Islet of Langerhans (tissue), 1 donor: ENCODE measurements around the gene FHOD1.

Experiments used
- FAIRE-seq: peaks from one replicate; lab custom pipeline; 2011; peaks lifted over from hg19 to GRCh38; lab: Jason Lieb, UNC

FHOD1 gene

DNA sequence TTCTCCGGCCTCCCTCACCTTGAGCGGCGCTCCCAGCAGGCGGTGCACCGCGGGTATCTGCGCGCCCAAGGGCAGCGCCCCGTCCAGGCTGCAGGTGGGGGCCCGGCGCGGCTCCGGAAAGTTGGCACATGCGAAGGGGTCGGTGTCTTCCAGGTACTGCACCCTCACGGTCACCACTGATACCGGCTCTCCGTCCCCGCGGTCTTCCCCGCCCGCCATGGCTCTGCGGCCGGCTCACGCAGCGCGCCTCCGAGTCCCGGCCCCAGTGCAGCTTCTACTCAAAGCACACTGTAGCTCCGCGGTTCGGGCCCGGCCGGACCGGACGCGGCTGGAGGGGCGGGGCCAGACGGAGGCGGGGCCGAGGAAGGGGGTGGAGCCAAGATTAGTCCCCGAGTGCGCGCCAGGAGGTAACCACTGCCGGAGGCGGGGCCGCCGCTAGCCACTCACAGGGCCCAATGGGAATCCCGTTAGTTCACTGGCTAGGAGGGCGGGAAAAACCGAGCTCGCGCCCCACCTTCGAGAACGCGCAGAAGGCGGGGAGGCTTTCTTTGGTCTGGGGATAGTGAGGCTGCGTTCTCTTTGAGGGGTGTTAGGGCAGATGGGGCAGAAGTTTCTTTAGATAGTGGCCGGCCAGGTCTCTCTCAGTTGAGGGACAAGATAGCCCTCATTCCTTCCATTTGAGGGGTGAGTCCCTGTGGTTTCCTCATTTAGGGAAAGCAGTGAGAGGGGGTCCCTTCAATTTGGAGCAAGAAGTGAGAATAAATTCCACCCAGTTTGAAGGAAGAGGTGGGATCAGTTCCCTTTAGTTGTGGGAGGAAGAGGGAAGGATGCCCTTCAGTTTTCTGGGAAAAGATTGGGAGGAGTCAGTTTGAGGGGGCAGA, at the start of gene FHOD1:
Gene FHOD1 (minus strand): TSS at position 290 of the 881 bp plus-strand sequence. CDS start 71 bp downstream, at position 219.
- FAIRE-seq, result no peak

DNA sequence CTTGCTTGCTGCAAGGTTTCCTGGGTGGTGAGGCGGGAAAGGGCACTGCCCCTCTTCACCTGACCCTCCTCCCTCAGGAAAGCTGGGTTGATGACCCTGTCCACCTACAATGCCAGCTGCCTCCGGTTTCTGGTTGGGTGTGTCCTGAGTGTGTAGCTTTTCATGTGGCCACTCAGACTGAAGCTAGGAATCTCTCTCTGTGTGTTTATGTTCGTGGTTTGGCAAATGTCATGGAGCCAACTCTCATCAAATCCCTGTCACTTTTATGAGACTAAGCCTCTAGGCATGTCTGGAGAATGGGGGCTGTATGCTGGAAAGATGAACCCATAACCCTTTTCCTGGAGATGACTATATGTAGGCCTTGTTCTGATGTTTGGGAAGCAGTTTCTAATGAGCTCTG, 49.1 kb upstream of the FHOD1 start:
- no peak for FAIRE-seq

DNA sequence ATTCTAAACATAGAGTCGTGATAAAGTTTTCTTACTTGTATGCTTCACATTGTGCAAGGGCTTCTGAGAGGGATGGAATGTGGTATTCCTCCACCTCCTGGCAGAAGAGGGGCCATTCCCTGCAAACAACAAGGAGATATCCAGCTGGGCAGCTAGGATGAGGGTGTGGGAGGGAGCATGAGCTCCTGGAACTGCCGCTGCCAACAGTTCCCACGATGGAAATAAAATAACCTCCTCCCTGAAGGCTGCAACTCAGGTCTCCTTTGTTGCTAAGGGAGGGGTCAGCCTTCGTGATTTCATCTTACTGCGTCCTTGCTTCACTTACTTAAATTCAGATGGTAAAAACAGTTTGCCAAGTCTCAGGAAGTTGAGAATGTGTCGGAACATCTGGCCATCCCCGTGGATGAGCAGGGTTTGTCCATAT, 47.7 kb upstream of the FHOD1 start:
- FAIRE-seq, result no peak

DNA sequence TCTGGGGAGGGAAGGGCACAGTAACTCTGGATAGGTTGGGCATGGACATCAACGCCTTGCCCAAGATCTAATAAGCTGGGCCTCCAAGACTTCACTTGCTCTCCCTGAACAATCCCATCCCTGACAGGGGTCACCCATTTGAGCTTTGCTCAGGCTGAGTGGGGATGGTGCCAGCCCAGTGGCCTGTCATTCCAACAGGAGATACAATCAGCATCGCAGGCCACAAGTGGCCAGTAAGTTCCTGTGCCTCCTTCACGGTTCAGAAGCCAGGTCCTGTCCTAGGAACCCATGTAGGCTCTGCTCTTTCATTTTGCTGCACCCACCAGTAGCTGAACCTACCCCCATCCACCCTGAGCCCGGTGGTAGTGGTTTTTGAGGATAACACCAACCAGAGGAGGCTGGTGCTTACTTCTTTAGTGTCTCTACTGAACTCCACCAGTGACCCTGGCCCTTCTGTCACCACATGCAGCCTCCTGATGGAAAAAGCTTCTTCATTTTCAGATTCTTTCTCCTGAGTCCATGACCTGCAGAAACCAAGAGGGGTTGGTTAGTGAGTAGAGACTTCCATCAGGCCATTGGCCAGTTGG, 47.0 kb upstream of the FHOD1 start:
- FAIRE-seq, result no peak

DNA sequence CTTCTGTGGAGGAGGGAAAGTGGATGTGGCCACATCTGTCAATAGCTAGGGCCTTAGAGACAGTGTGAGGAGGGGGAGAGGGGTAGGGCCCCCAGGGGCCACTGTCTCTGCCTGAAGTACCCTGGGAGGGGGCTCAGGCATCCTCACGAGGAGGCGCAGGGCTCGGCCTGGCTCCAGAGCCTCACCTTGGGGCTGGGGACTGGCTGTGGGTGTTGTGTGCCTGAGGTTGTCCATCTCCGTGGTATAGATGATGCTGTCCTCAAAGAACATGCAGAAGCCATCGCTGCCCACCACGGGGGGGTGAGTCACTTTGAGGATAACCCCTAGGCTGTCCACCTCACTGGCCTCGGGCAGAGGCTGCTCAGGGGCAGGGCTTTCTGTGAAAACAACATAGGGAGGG, 44.2 kb upstream of the FHOD1 start:
- FAIRE-seq, result no peak

DNA sequence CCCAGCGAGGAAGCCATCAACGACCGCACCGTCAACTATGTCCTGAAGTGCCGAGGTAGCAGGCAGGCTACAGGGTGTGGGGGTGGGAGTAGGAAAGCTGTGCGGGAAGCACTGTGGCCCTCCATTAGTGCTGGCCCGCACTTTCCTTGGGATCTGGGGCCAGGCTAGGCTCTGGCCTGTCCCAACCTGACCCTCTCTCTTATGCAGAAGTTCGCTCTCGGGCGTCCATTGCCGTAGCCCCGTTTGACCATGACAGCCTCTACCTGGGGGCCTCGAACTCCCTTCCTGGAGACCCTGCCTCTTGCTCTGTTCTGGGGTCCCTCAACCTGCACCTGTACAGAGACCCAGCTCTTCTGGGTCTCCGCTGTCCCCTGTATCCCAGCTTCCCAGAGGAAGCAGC, 40.7 kb upstream of the FHOD1 start:
- no peak for FAIRE-seq

DNA sequence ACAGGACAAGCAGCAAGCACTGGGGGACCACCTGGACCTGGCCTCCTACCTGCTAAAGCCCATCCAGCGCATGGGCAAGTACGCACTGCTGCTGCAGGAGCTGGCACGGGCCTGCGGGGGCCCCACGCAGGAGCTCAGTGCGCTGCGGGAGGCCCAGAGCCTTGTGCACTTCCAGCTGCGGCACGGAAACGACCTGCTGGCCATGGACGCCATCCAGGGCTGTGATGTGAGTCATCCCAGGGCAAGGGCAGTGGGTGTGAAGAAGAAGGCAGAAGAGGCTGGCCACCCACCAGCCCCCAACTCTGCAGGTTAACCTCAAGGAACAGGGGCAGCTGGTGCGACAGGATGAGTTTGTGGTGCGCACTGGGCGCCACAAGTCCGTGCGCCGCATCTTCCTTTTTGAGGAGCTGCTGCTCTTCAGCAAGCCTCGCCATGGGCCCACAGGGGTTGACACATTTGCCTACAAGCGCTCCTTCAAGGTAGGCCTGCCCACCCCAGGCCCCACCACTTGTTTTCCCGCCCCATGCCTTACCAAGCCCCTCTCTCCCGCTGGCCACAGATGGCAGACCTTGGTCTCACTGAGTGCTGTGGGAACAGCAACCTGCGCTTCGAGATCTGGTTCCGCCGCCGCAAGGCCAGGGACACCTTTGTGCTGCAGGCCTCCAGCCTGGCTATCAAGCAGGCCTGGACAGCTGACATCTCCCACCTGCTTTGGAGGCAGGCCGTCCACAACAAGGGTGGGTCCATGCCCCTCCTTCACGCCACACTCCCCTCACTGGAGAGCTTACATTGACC, 39.4 kb upstream of the FHOD1 start:
- no peak for FAIRE-seq

DNA sequence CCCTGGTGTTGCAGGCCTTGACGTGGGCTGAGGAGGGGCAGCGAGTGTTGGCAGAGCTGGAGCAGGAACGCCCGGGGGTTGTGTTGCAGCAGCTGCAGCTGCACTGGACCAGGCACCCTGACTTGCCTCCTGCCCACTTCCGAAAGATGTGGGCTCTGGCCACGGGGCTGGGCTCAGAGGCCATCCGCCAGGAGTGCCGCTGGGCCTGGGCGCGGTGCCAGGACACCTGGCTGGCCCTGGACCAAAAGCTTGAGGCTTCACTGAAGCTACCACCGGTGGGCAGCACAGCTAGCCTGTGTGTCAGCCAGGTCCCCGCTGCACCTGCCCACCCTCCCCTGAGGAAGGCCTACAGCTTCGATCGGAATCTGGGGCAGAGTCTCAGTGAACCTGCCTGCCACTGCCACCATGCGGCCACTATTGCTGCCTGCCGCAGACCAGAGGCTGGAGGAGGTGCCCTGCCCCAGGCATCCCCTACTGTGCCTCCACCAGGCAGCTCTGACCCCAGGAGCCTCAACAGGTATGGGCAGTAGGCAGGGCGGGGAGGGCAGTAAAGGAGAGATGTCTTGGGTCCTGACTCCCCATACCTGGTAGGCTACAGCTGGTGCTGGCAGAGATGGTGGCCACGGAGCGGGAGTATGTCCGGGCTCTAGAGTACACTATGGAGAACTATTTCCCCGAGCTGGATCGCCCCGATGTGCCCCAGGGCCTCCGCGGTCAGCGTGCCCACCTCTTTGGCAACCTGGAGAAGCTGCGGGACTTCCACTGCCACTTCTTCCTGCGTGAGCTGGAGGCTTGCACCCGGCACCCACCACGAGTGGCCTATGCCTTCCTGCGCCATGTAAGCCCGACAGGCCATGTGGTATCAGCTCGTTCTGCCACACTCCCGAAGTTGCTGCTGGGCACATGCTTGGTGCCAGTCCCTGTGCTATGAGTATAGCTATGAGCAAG, 37.7 kb upstream of the FHOD1 start:
- FAIRE-seq, result no peak

DNA sequence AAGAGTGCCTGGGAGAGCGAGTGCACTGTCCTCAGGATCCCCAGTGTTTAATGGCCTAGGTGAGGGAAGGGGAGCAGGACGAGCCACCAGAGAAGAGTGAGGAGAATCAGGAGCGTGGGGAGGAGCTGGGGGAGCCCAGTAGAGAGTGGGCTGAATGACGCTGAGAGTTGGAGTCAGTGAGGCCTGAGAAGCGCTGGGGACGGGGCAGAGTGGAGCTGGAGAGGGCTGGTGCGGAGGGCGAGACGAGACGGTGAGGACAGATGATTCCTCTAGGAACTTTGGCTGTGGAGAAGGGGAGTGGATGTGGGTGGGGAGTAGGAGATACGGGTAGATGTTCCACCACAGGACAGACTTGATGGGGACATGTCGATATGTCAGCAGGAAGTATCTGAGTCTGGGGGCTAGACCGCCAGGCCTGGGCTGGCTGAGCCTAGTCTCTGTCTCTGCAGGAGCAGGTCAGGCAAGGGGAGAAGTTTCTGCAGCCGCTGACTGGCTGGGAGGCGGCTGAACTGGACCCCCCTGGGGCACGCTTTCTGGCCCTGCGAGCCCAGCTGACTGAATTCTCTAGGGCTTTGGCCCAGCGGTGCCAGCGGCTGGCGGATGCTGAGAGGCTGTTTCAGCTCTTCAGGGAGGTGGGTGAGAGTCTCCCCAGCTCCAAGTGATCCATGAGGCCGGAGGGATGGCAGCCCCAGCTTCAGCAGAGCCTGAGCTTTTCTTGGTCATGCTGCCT, 36.7 kb upstream of the FHOD1 start:
- FAIRE-seq, result no peak

DNA sequence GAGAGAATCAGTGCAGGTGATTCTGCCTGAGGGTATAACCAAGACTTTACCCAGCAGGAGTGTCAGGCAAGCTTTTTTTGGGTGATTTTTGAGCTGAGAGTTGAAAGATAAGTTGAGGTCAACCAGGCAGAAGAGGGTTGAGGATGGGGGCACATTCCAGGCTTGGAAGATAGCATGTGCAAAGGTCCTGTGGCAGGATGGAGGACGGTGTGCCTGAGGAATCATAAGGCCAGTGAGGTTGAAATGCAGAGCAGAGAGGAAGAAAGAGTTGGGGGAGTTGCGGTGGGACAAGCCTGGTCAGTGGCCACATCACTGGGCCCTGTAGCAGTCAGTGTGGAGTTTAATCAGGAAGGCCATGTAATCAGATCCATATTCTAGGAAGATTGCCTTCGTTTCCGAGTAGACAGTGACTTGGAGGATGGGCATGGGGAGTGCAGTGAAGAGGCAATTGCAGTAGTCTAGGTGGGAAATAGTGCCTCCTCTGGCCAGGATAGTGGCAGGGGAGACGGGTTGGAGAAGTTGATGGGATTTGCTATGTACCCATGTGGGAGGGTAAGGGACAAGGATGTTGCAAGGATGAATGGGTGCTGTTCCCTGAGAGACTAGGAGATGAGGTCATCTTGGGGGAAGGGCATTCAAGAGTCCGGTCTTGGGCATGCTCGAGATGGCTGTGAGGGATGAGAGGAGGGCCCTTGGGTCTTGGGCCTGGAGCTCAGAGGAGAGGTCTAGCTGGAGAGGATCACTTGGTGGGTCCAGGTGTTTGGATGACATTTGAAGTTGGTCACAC, 36.0 kb upstream of the FHOD1 start:
- FAIRE-seq, result no peak

DNA sequence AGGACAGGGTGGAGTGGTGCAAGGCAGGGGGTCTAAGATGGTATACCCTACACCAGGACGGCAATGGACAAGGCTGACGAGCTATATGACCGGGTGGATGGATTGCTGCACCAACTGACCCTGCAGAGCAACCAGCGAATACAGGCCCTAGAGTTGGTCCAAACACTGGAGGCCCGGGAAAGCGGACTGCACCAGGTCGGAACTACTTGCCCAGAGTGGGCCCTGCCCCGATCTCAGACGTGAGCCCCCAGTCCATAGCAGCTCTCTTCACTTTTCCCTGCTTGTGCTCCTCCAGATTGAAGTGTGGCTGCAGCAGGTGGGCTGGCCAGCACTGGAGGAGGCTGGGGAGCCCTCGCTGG, 35.1 kb upstream of the FHOD1 start:
- no peak for FAIRE-seq

DNA sequence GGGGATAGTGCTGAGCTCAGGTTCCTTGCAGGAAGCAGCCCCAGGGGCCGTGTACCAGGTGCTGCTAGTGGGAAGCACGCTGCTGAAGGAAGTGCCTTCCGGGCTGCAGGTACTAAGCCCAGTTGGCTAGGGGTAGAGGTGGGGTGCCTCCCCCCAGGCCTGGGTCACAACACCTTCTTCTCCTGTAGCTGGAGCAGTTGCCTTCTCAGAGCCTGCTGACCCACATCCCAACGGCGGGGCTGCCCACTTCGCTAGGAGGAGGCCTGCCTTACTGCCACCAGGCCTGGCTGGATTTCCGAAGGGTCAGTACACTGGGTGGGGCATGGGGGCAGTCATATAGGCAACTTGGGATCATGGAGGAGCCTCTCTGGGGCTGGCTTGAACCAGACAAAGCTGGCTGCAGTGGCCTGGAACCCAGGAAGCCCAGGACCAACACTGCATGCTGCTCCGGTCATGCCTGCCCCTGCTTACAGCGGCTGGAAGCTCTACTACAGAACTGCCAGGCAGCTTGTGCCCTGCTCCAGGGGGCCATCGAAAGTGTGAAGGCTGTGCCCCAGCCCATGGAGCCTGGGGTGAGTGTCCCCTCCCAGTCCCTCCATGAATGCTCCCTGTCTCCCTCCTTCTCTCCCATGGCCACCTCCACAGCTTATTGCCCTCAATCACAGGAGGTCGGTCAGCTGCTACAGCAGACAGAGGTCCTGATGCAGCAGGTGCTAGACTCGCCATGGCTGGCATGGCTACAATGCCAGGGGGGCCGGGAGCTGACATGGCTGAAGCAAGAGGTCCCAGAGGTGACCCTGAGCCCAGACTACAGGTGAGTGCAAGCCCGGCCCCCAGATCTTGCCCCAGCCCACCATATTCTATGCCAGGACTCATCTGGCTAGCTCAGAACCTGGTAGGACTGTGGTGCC, 34.5 kb upstream of the FHOD1 start:
- FAIRE-seq, result no peak

DNA sequence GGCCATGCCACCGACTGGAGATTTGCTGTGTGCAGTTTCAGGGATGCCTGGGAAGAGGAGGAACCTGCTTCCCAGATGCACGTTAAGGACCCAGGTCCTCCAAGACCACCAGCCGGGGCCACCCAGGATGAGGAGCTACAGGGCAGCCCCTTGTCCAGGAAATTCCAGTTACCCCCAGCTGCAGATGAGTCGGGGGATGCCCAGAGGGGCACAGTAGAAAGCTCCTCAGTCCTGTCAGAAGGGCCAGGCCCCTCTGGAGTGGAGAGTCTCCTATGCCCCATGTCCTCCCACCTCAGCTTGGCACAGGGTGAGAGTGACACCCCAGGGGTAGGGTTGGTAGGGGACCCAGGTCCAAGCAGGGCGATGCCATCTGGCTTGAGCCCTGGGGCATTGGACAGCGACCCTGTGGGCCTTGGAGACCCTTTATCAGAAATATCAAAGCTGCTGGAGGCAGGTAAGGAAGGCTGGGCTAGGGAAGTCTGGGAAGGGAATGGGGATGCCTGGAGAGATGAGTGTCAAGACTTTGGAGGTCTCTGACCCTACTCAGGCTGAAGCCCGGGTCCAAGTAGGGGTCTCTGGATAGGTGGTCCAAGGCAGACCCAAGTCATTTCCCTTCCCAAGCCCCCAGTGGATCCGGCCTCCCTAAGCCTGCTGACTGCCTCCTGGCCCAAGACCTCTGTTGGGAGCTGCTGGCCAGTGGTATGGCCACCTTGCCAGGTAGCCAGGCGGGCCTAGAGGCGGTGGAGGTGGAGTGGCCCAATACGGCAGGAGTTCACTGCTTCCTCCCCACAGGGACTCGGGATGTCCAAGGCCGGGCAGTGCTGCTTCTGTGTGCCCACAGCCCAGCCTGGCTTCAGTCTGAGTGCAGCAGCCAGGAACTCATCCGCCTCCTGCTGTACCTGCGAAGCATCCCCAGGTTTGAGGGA, 33.1 kb upstream of the FHOD1 start:
- no peak for FAIRE-seq

DNA sequence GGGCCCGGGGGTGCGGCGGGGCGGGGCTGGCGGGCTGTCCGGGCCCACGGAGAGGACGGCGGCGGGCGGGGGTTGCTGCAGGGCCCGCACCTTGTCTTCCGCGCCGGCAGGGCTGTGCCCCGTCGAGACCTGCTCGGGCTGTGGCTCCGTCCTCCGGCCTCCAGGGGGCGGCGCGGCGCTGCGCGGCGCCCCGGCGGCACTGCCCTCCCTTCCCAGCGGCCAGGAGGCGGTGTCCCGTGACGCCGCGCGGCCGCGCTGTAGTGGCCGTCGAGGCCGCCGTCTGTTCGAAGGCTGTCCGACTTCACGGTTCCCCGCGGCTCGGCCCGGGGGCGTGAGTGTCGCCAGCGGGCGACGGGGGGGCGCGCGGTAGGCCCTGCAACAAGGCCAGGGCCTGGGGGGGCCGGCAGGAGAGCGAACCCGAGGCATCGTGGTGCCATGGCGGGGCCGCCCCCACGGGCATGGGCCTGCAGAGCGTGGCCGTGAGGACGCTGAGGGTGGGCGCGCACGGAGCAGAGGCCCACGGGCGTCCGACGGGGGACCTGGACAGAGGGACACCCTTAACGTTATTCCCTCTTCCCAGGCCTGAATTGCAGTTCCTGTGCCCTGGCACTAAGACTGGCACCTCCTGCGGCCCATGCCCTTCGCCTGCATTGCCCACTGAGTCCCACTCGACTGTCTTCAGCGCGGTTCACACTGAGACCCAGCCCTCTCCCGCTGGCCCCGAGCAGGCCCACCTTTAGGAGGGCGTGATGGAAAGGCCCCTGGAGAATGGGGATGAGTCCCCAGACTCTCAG, 32.2 kb upstream of the FHOD1 start, which contains the start of gene PLEKHG4:
Gene PLEKHG4 (plus strand): TSS at position 237 of the 794 bp plus-strand sequence. CDS start 513 bp downstream, at position 750.
- FAIRE-seq, result no peak

DNA sequence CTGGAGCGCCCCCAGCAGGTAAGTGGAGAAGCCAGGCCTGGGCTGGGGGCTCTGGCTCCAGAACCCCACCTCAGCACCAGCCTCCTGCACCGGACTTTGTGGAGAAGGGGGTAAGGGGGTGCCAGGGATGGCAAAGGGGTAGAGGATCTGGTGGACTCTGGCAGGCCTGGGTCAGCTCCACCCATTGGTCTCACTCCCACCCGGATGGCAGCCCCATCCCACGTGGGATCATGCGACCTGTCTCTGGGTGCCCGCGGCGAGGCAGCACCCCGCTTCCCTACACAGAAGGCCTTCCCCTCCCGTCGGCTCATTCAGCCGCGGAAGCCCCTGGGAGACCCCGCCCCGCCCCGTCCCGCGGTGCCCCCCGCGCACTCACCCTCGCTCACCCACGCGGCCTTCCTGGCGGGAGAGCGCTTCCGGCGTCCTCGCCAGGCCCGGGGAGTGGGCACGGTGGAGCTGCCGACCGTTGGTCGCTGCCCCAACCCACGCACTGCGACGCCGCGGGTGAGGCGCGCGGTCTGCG, 31.6 kb upstream of the FHOD1 start:
- no peak for FAIRE-seq

DNA sequence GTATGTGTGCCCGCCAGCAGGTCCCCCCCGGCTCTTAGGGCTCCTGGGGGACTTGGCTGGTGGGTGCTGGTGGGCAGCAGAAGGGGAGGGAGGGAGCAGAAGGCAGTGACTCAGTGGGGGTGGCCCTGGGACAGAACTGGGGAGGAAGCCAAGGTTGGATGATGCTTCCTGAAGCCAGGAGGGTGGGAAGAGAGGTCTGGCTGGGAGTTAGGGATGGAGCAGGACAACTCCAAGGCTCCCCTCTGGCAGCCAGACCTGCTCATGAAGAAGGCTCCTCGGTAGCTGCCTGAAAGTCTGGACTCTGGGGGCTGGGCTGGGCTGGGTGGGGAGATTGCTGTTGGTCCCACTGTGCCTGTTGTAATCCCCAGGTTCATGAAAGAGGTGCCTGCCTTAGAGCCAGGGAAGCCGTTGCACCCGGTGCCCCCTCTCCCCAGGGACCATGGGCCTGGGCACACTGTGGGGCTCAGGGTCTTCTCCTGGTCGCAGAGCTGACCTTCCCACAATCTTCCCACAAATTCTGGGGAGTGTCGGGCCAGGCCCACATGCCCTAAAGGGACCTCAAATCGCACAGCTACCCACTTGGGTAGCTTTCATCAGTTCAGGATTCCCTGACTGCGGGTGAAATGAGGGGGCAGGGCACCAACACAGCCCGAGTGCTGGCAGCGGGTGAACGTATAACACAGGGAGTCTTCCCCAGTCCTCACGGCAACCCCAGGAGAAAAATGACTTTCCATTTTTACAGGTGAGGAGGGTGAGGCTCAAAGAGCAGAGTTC, 30.9 kb upstream of the FHOD1 start:
- no peak for FAIRE-seq
